HS-27A (cell line): ENCODE data around the gene MRPL23.

Source experiments
- DNase-seq: peaks from one replicate; pipeline ENCODE4 v3.0.0-alpha.2; 2012; ENCODE audit warnings: low read depth, missing footprints

Gene MRPL23

GRCh38 chr11:1990872-1991578, 43.9 kb downstream of the MRPL23 start:
- no peak for DNase-seq

- no peak for DNase-seq
Measured at GRCh38 chr11:1992111-1992510, 45.0 kb downstream of the MRPL23 start.

- DNase-seq = no peak
Measured at GRCh38 chr11:1994121-1994520, 47.0 kb downstream of the MRPL23 start.

- no peak for DNase-seq
Measured at GRCh38 chr11:1997755-1998154, 50.6 kb downstream of the MRPL23 start, which contains the start of gene H19. TSS of gene H19 (minus strand) at chr11:1997842.

- no peak for DNase-seq
Measured at GRCh38 chr11:1998290-1998689, 51.2 kb downstream of the MRPL23 start.

GRCh38 chr11:1998861-1999260, 51.7 kb downstream of the MRPL23 start:
- DNase-seq = no peak

- DNase-seq = no peak
Measured at GRCh38 chr11:2002042-2002776, 55.1 kb downstream of the MRPL23 start.

- no peak for DNase-seq
Measured at GRCh38 chr11:2002807-2003206, 55.7 kb downstream of the MRPL23 start.

GRCh38 chr11:2004466-2004865, 57.3 kb downstream of the MRPL23 start:
- DNase-seq = no peak
